ENCODE measurements around the gene UGT1A7.

DNA sequence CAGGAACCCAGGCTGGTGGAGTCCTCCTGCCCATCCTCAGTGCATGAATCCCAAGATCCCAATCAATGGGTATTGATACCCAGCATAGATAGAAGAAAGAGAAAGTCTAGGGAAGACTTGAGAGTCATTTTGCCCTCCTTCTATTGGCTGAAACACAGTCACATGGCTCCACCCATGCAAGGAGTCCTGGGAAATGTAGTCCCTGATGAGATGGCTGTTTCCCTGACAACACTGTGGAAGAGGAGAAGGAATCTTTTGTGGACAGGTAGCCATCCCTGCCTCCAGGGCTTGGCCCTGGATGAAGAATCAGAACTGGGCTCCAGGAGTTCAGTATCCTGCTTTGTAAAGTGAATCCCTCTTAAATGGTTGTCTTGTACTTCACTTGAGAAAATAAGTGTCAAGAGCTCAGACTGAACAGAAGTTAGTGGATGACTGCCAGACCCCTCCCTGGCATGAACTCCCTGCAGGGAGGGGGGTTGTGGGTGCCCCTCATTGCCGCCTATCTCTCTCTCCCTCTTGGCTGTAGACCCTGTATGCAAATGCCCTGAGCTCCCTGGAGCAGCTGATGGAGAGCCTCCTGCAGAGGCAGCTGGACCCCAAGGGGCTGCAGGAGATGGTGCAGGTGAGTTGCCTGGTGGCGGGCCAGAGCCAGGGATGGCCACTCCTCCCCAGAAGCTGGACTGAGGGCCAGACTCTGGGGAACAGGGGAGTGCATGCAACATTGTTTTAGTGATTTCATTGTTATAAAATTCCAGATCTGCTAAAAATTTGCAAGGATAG, 132.5 kb downstream of the UGT1A7 start:
- TF ChIP-seq, protein P1, sequence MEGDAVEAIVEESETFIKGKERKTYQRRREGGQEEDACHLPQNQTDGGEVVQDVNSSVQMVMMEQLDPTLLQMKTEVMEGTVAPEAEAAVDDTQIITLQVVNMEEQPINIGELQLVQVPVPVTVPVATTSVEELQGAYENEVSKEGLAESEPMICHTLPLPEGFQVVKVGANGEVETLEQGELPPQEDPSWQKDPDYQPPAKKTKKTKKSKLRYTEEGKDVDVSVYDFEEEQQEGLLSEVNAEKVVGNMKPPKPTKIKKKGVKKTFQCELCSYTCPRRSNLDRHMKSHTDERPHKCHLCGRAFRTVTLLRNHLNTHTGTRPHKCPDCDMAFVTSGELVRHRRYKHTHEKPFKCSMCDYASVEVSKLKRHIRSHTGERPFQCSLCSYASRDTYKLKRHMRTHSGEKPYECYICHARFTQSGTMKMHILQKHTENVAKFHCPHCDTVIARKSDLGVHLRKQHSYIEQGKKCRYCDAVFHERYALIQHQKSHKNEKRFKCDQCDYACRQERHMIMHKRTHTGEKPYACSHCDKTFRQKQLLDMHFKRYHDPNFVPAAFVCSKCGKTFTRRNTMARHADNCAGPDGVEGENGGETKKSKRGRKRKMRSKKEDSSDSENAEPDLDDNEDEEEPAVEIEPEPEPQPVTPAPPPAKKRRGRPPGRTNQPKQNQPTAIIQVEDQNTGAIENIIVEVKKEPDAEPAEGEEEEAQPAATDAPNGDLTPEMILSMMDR (IDR thresholded peaks at IDR 0.05) = no peak
- TF ChIP-seq POLR2A (IDR thresholded peaks at IDR 0.05) = no peak
